ENCODE measurements around the gene DNAJC9. TPM values are rescaled to one million over a fixed set of nuclear protein-coding genes. Genes with fewer than 3 reads are reported as not detected.

The DNAJC9 gene
- 44.6 and 46.8 TPM in 2 replicates for total RNA-seq

GRCh38 chr10:73246646-73247508, at the start of gene DNAJC9:
DNAJC9 (minus strand) TSS chr10:73247255; CDS start chr10:73247189, 66 bp downstream.

GRCh38 chr10:73252445-73253224, 5.6 kb upstream of the DNAJC9 start, which contains the start of gene MRPS16:
MRPS16 (minus strand) TSS chr10:73252644; CDS start chr10:73252482, 162 bp downstream.

Other genes starting within 250 kb of the DNAJC9 start
- gene P4HA1, start 150.4 kb downstream of the DNAJC9 start, total RNA-seq, result 49.4 and 118 TPM in 2 replicates
- 1.4 and 1.9 TPM in 2 replicates for gene NUDT13, start 136.8 kb downstream of the DNAJC9 start, total RNA-seq
- 17.3 and 28.0 TPM in 2 replicates for gene ECD, start 79.2 kb downstream of the DNAJC9 start, total RNA-seq
- gene FAM149B1, start 79.1 kb downstream of the DNAJC9 start, total RNA-seq, result 22.5 and 42.9 TPM in 2 replicates
- gene MRPS16, start 5.4 kb upstream of the DNAJC9 start, total RNA-seq, result 47.4 and 48.0 TPM in 2 replicates
- gene CFAP70, start 111.6 kb upstream of the DNAJC9 start, total RNA-seq, result 0.16 and 0.25 TPM in 2 replicates
- 56.3 and 77.1 TPM in 2 replicates for gene ANXA7, start 166.8 kb upstream of the DNAJC9 start, total RNA-seq
- gene MSS51, start 186.3 kb upstream of the DNAJC9 start, total RNA-seq, result 0.49 and 1.4 TPM in 2 replicates
- 10.5 and 22.8 TPM in 2 replicates for gene PPP3CB, start 248.8 kb upstream of the DNAJC9 start, total RNA-seq

All from bladder microvascular endothelial cell (primary cell).